ENCODE measurements around the gene P3H1.

The P3H1 gene

GRCh38 chr1:42774928-42775526 is 8.2 kb upstream of the P3H1 start:
- no peak overlapping the region for H3K14ac ChIP-seq (ENCODE audit: low read length in 2 of 2)
- no peak overlapping the region for H3K27ac ChIP-seq (ENCODE audit: low read length, poor library complexity, severe bottlenecking)
- no peak overlapping the region for H2BK120ac ChIP-seq (ENCODE audit: low read depth, low read length)
- no peak overlapping the region for H3K9ac ChIP-seq (ENCODE audit: low read length)
- no peak overlapping the region for H3K4me3 ChIP-seq (ENCODE audit: insufficient read depth in 1 of 2, low read depth in 1 of 2, low read length in 2 of 2)
- H3K36me3 ChIP-seq (ENCODE audit: control insufficient read depth in 1 of 2, insufficient read depth in 2 of 2, low read depth in 1 of 2, low read length in 2 of 2) = peaks cover 18 to 64% of the 10 kb centered on the region in 2 experiments
- no peaks in the 10 kb centered on the region for H3K9me3 ChIP-seq (ENCODE audit: control insufficient read depth, low read length)
- H3K4ac ChIP-seq (ENCODE audit: low read depth in 1 of 2, low read length in 2 of 2) = no peak overlapping the region
- no peak for DNase-seq
- H3K4me1 ChIP-seq (ENCODE audit: control insufficient read depth, insufficient read depth, low read depth, low read length) = no peaks in the 10 kb centered on the region
- H3K18ac ChIP-seq (ENCODE audit: low read depth in 1 of 2, low read length in 2 of 2) = no peak overlapping the region
- H4K8ac ChIP-seq (ENCODE audit: low read length) = no peak overlapping the region
- H2BK5ac ChIP-seq (ENCODE audit: low read depth, low read length, poor library complexity, severe bottlenecking) = no peak overlapping the region
- WGBS = 79% methylated on average over 5 of the region's 5 CpGs
- H2AFZ ChIP-seq (ENCODE audit: low read depth, low read length) = no peak overlapping the region
- H2AK5ac ChIP-seq (ENCODE audit: low read length, severe bottlenecking) = no peak overlapping the region
- no peak overlapping the region for H3K4me2 ChIP-seq (ENCODE audit: low read length, poor library complexity, severe bottlenecking)
- H2BK15ac ChIP-seq (ENCODE audit: low read depth, poor library complexity, severe bottlenecking) = no peak overlapping the region
- no peaks in the 10 kb centered on the region for H3K27me3 ChIP-seq (ENCODE audit: control insufficient read depth in 1 of 2, insufficient read depth in 1 of 2, low read length in 2 of 2)
- H3K23ac ChIP-seq (ENCODE audit: low read length in 2 of 2) = no peak overlapping the region
- no peak overlapping the region for H2BK12ac ChIP-seq (ENCODE audit: low read length in 2 of 2)
- H4K91ac ChIP-seq (ENCODE audit: low read length) = no peak overlapping the region
- peaks cover 18% of the 10 kb centered on the region for H3K79me1 ChIP-seq (replicated peaks; ENCODE audit: low read length, poor library complexity, severe bottlenecking)

- Histone ChIP-seq H4K91ac (ENCODE audit: low read length) (no peak overlapping the region), H2BK5ac (ENCODE audit: low read depth, low read length, poor library complexity, severe bottlenecking) (no peak overlapping the region)
These were observed 6.6 kb upstream of the P3H1 start for GRCh38 chr1:42773420-42773819.

GRCh38 chr1:42769811-42770210 is 3.0 kb upstream of the P3H1 start:
- no peak for DNase-seq
- Histone ChIP-seq H2BK15ac (ENCODE audit: low read depth, poor library complexity, severe bottlenecking) (no peak overlapping the region), H3K27me3 (ENCODE audit: control insufficient read depth in 1 of 2, insufficient read depth in 1 of 2, low read length in 2 of 2) (no peaks in the 10 kb centered on the region), H4K91ac (ENCODE audit: low read length) (no peak overlapping the region), H3K23ac (ENCODE audit: low read length in 2 of 2) (no peak overlapping the region), H2AFZ (ENCODE audit: low read depth, low read length) (no peak overlapping the region), H3K27ac (ENCODE audit: low read length, poor library complexity, severe bottlenecking) (no peak overlapping the region), H3K9ac (ENCODE audit: low read length) (no peak overlapping the region), H3K18ac (ENCODE audit: low read depth in 1 of 2, low read length in 2 of 2) (no peak overlapping the region), H2BK120ac (ENCODE audit: low read depth, low read length) (no peak overlapping the region), H2BK5ac (ENCODE audit: low read depth, low read length, poor library complexity, severe bottlenecking) (no peak overlapping the region), H2AK5ac (ENCODE audit: low read length, severe bottlenecking) (no peak overlapping the region), H3K4me2 (ENCODE audit: low read length, poor library complexity, severe bottlenecking) (no peak overlapping the region), H3K36me3 (ENCODE audit: control insufficient read depth in 1 of 2, insufficient read depth in 2 of 2, low read depth in 1 of 2, low read length in 2 of 2) (peaks cover 2 to 20% of the 10 kb centered on the region in 2 experiments), H3K4ac (ENCODE audit: low read depth in 1 of 2, low read length in 2 of 2) (no peak overlapping the region), H3K14ac (ENCODE audit: low read length in 2 of 2) (no peak overlapping the region), H3K79me1 (replicated peaks; ENCODE audit: low read length, poor library complexity, severe bottlenecking) (peaks cover 13% of the 10 kb centered on the region), H4K8ac (ENCODE audit: low read length) (no peak overlapping the region), H2BK12ac (ENCODE audit: low read length in 2 of 2) (no peak overlapping the region), H3K4me3 (ENCODE audit: insufficient read depth in 1 of 2, low read depth in 1 of 2, low read length in 2 of 2) (no peak overlapping the region), H3K9me3 (ENCODE audit: control insufficient read depth, low read length) (no peaks in the 10 kb centered on the region), H3K4me1 (ENCODE audit: control insufficient read depth, insufficient read depth, low read depth, low read length) (no peaks in the 10 kb centered on the region)
- WGBS = 100% methylated on average over 2 of the region's 3 CpGs

More at GRCh38 chr1:42773420-42773819, 6.6 kb upstream of the P3H1 start:
- Histone ChIP-seq H2AK5ac (ENCODE audit: low read length, severe bottlenecking) (no peak overlapping the region), H3K27me3 (ENCODE audit: control insufficient read depth in 1 of 2, insufficient read depth in 1 of 2, low read length in 2 of 2) (no peaks in the 10 kb centered on the region), H2AFZ (ENCODE audit: low read depth, low read length) (no peak overlapping the region), H3K23ac (ENCODE audit: low read length in 2 of 2) (no peak overlapping the region), H3K18ac (ENCODE audit: low read depth in 1 of 2, low read length in 2 of 2) (no peak overlapping the region), H3K9me3 (ENCODE audit: control insufficient read depth, low read length) (no peaks in the 10 kb centered on the region), H2BK12ac (ENCODE audit: low read length in 2 of 2) (no peak overlapping the region), H3K9ac (ENCODE audit: low read length) (no peak overlapping the region), H3K4me1 (ENCODE audit: control insufficient read depth, insufficient read depth, low read depth, low read length) (no peaks in the 10 kb centered on the region), H3K36me3 (ENCODE audit: control insufficient read depth in 1 of 2, insufficient read depth in 2 of 2, low read depth in 1 of 2, low read length in 2 of 2) (peaks cover 18 to 54% of the 10 kb centered on the region in 2 experiments), H3K4me3 (ENCODE audit: insufficient read depth in 1 of 2, low read depth in 1 of 2, low read length in 2 of 2) (no peak overlapping the region), H3K14ac (ENCODE audit: low read length in 2 of 2) (no peak overlapping the region), H2BK15ac (ENCODE audit: low read depth, poor library complexity, severe bottlenecking) (no peak overlapping the region), H3K27ac (ENCODE audit: low read length, poor library complexity, severe bottlenecking) (no peak overlapping the region), H2BK120ac (ENCODE audit: low read depth, low read length) (no peak overlapping the region), H3K79me1 (replicated peaks; ENCODE audit: low read length, poor library complexity, severe bottlenecking) (peaks cover 20% of the 10 kb centered on the region), H4K8ac (ENCODE audit: low read length) (no peak overlapping the region), H3K4ac (ENCODE audit: low read depth in 1 of 2, low read length in 2 of 2) (no peak overlapping the region), H3K4me2 (ENCODE audit: low read length, poor library complexity, severe bottlenecking) (no peak overlapping the region)
- 88% methylated on average over 2 of the region's 2 CpGs for WGBS
- no peak for DNase-seq

GRCh38 chr1:42768172-42768571 is 1.3 kb upstream of the P3H1 start:
- H3K14ac ChIP-seq (ENCODE audit: low read length in 2 of 2) = no peak overlapping the region
- peaks cover 13% of the 10 kb centered on the region for H3K79me1 ChIP-seq (replicated peaks; ENCODE audit: low read length, poor library complexity, severe bottlenecking)
- no peak overlapping the region for H2BK12ac ChIP-seq (ENCODE audit: low read length in 2 of 2)
- no peak overlapping the region for H2BK15ac ChIP-seq (ENCODE audit: low read depth, poor library complexity, severe bottlenecking)
- H3K4me3 ChIP-seq (ENCODE audit: insufficient read depth in 1 of 2, low read depth in 1 of 2, low read length in 2 of 2) = peak overlapping the region in 1 of 2 experiments; percentile 98
- H3K4me1 ChIP-seq (ENCODE audit: control insufficient read depth, insufficient read depth, low read depth, low read length) = peaks cover 2% of the 10 kb centered on the region
- H3K4ac ChIP-seq (ENCODE audit: low read depth in 1 of 2, low read length in 2 of 2) = no peak overlapping the region
- H4K91ac ChIP-seq (ENCODE audit: low read length) = no peak overlapping the region
- no peak overlapping the region for H3K23ac ChIP-seq (ENCODE audit: low read length in 2 of 2)
- H2BK120ac ChIP-seq (ENCODE audit: low read depth, low read length) = no peak overlapping the region
- no peak overlapping the region for H3K18ac ChIP-seq (ENCODE audit: low read depth in 1 of 2, low read length in 2 of 2)
- no peaks in the 10 kb centered on the region for H3K27me3 ChIP-seq (ENCODE audit: control insufficient read depth in 1 of 2, insufficient read depth in 1 of 2, low read length in 2 of 2)
- no peaks in the 10 kb centered on the region for H3K9me3 ChIP-seq (ENCODE audit: control insufficient read depth, low read length)
- no peak overlapping the region for H2BK5ac ChIP-seq (ENCODE audit: low read depth, low read length, poor library complexity, severe bottlenecking)
- H4K8ac ChIP-seq (ENCODE audit: low read length) = no peak overlapping the region
- peak overlapping the region; percentile 96 for H3K9ac ChIP-seq (ENCODE audit: low read length)
- no peak overlapping the region for H3K27ac ChIP-seq (ENCODE audit: low read length, poor library complexity, severe bottlenecking)
- WGBS = 100% methylated on average over 1 of the region's 2 CpGs
- no peak overlapping the region for H2AK5ac ChIP-seq (ENCODE audit: low read length, severe bottlenecking)
- no peak for DNase-seq
- peak overlapping the region; percentile 48 for H3K4me2 ChIP-seq (ENCODE audit: low read length, poor library complexity, severe bottlenecking)
- peaks cover 0 to 5% of the 10 kb centered on the region in 2 experiments for H3K36me3 ChIP-seq (ENCODE audit: control insufficient read depth in 1 of 2, insufficient read depth in 2 of 2, low read depth in 1 of 2, low read length in 2 of 2)
- no peak overlapping the region for H2AFZ ChIP-seq (ENCODE audit: low read depth, low read length)
